ENCODE data around the gene RIMS4. TPM values are rescaled to one million over a fixed set of nuclear protein-coding genes. Genes with fewer than 3 reads are reported as not detected.

RIMS4 gene
- total RNA-seq, 2 experiments from 2014 or later: not detected

GRCh38 chr20:44730441-44730840, 79.9 kb downstream of the RIMS4 start:
- POLR2A ChIA-PET: no interaction called here
- Mint-ChIP-seq H3K9me3 (no peaks in the 10 kb centered on the region), H3K27ac (no peak overlapping the region), H3K4me3 (no peak overlapping the region), H3K27me3 (no peaks in the 10 kb centered on the region), H3K4me1 (peaks cover 9% of the 10 kb centered on the region), H3K36me3 (no peaks in the 10 kb centered on the region)
- ATAC-seq (ENCODE audit: low read depth) (no peak), DNase-seq (no peak)

- no peaks in the 10 kb centered on the region for H3K36me3 Mint-ChIP-seq
- DNase-seq (no peak), ATAC-seq (ENCODE audit: low read depth) (no peak)
- no peaks in the 10 kb centered on the region for H3K9me3 Mint-ChIP-seq
- peaks cover 7% of the 10 kb centered on the region for H3K4me1 Mint-ChIP-seq
- H3K27ac Mint-ChIP-seq: no peak overlapping the region
- no peaks in the 10 kb centered on the region for H3K27me3 Mint-ChIP-seq
- POLR2A ChIA-PET: no interaction called here
- H3K4me3 Mint-ChIP-seq: no peak overlapping the region
Observed at GRCh38 chr20:44728801-44729443, 81.4 kb downstream of the RIMS4 start.

GRCh38 chr20:44727651-44728050, 82.7 kb downstream of the RIMS4 start:
- POLR2A ChIA-PET: interaction anchor here (0.6 kb wide), 1 partner anchor 86 kb away, joined by 3 read pairs; no protein-coding TSS in a partner anchor

GRCh38 chr20:44727039-44727438, 83.3 kb downstream of the RIMS4 start:
- H3K36me3 Mint-ChIP-seq: no peaks in the 10 kb centered on the region
- H3K27me3 Mint-ChIP-seq: no peaks in the 10 kb centered on the region
- no peak overlapping the region for H3K4me3 Mint-ChIP-seq
- peaks cover 3% of the 10 kb centered on the region for H3K4me1 Mint-ChIP-seq
- ATAC-seq (ENCODE audit: low read depth): no peak
- POLR2A ChIA-PET: no interaction called here
- H3K27ac Mint-ChIP-seq: no peak overlapping the region
- DNase-seq: no peak
- H3K9me3 Mint-ChIP-seq: no peaks in the 10 kb centered on the region

More at GRCh38 chr20:44727651-44728050, 82.7 kb downstream of the RIMS4 start:
- no peak overlapping the region for H3K4me3 Mint-ChIP-seq
- no peaks in the 10 kb centered on the region for H3K9me3 Mint-ChIP-seq
- H3K27me3 Mint-ChIP-seq: no peaks in the 10 kb centered on the region
- no peaks in the 10 kb centered on the region for H3K36me3 Mint-ChIP-seq
- peaks cover 4% of the 10 kb centered on the region for H3K4me1 Mint-ChIP-seq
- no peak overlapping the region for H3K27ac Mint-ChIP-seq
- ATAC-seq (ENCODE audit: low read depth): no peak
- no peak for DNase-seq

GRCh38 chr20:44725837-44726236, 84.5 kb downstream of the RIMS4 start:
- POLR2A ChIA-PET: no interaction called here
- no peaks in the 10 kb centered on the region for H3K27me3 Mint-ChIP-seq
- H3K9me3 Mint-ChIP-seq: no peaks in the 10 kb centered on the region
- H3K27ac Mint-ChIP-seq: no peak overlapping the region
- no peak overlapping the region for H3K4me3 Mint-ChIP-seq
- ATAC-seq (ENCODE audit: low read depth) (no peak), DNase-seq (no peak)
- no peaks in the 10 kb centered on the region for H3K36me3 Mint-ChIP-seq
- H3K4me1 Mint-ChIP-seq: peaks cover 3% of the 10 kb centered on the region

GRCh38 chr20:44724423-44725091, 85.8 kb downstream of the RIMS4 start:
- POLR2A ChIA-PET: no interaction called here
- Mint-ChIP-seq H3K36me3 (no peaks in the 10 kb centered on the region), H3K27ac (no peak overlapping the region), H3K27me3 (no peaks in the 10 kb centered on the region), H3K4me3 (no peak overlapping the region), H3K4me1 (peaks cover 3% of the 10 kb centered on the region), H3K9me3 (no peaks in the 10 kb centered on the region)
- DNase-seq (no peak), ATAC-seq (ENCODE audit: low read depth) (no peak)

GRCh38 chr20:44723798-44724362, 86.5 kb downstream of the RIMS4 start:
- DNase-seq (no peak), ATAC-seq (ENCODE audit: low read depth) (no peak)
- no peaks in the 10 kb centered on the region for H3K27me3 Mint-ChIP-seq
- no peak overlapping the region for H3K4me3 Mint-ChIP-seq
- no peaks in the 10 kb centered on the region for H3K36me3 Mint-ChIP-seq
- no peaks in the 10 kb centered on the region for H3K9me3 Mint-ChIP-seq
- no peak overlapping the region for H3K27ac Mint-ChIP-seq
- peaks cover 3% of the 10 kb centered on the region for H3K4me1 Mint-ChIP-seq
- POLR2A ChIA-PET: no interaction called here

- H3K36me3 Mint-ChIP-seq: no peaks in the 10 kb centered on the region
- DNase-seq (no peak), ATAC-seq (ENCODE audit: low read depth) (no peak)
- no peaks in the 10 kb centered on the region for H3K27me3 Mint-ChIP-seq
- H3K4me3 Mint-ChIP-seq: no peak overlapping the region
- peaks cover 3% of the 10 kb centered on the region for H3K4me1 Mint-ChIP-seq
- H3K9me3 Mint-ChIP-seq: no peaks in the 10 kb centered on the region
- no peak overlapping the region for H3K27ac Mint-ChIP-seq
- POLR2A ChIA-PET: no interaction called here
Observed at GRCh38 chr20:44723391-44723790, 87.0 kb downstream of the RIMS4 start.

- POLR2A ChIA-PET: no interaction called here
- Mint-ChIP-seq H3K27ac (no peak overlapping the region), H3K4me1 (peaks cover 3% of the 10 kb centered on the region), H3K36me3 (no peaks in the 10 kb centered on the region), H3K27me3 (no peaks in the 10 kb centered on the region), H3K9me3 (no peaks in the 10 kb centered on the region), H3K4me3 (no peak overlapping the region)
- ATAC-seq (ENCODE audit: low read depth) (no peak), DNase-seq (no peak)
Observed at GRCh38 chr20:44722990-44723389, 87.4 kb downstream of the RIMS4 start.

- Mint-ChIP-seq H3K4me1 (peaks cover 3% of the 10 kb centered on the region), H3K27ac (no peak overlapping the region), H3K27me3 (no peaks in the 10 kb centered on the region), H3K9me3 (no peaks in the 10 kb centered on the region), H3K4me3 (no peak overlapping the region), H3K36me3 (no peaks in the 10 kb centered on the region)
- POLR2A ChIA-PET: no interaction called here
- ATAC-seq (ENCODE audit: low read depth) (no peak), DNase-seq (no peak)
Observed at GRCh38 chr20:44721785-44722054, 88.6 kb downstream of the RIMS4 start.

- POLR2A ChIA-PET: no interaction called here
- H3K9me3 Mint-ChIP-seq: no peaks in the 10 kb centered on the region
- no peaks in the 10 kb centered on the region for H3K36me3 Mint-ChIP-seq
- peaks cover 3% of the 10 kb centered on the region for H3K4me1 Mint-ChIP-seq
- H3K27me3 Mint-ChIP-seq: no peaks in the 10 kb centered on the region
- H3K4me3 Mint-ChIP-seq: no peak overlapping the region
- DNase-seq (no peak), ATAC-seq (ENCODE audit: low read depth) (no peak)
- no peak overlapping the region for H3K27ac Mint-ChIP-seq
Observed at GRCh38 chr20:44720997-44721784, 89.2 kb downstream of the RIMS4 start.

GRCh38 chr20:44720621-44720996, 89.7 kb downstream of the RIMS4 start:
- DNase-seq: no peak
- no peak overlapping the region for H3K27ac Mint-ChIP-seq
- H3K4me3 Mint-ChIP-seq: no peak overlapping the region
- peaks cover 3% of the 10 kb centered on the region for H3K4me1 Mint-ChIP-seq
- no peaks in the 10 kb centered on the region for H3K36me3 Mint-ChIP-seq
- no peaks in the 10 kb centered on the region for H3K9me3 Mint-ChIP-seq
- H3K27me3 Mint-ChIP-seq: no peaks in the 10 kb centered on the region
- POLR2A ChIA-PET: no interaction called here
- ATAC-seq (ENCODE audit: low read depth): no peak

GRCh38 chr20:44719841-44720240, 90.5 kb downstream of the RIMS4 start:
- Mint-ChIP-seq H3K9me3 (no peaks in the 10 kb centered on the region), H3K27me3 (no peaks in the 10 kb centered on the region), H3K36me3 (no peaks in the 10 kb centered on the region), H3K4me3 (no peak overlapping the region), H3K27ac (no peak overlapping the region), H3K4me1 (peaks cover 3% of the 10 kb centered on the region)
- POLR2A ChIA-PET: no interaction called here
- DNase-seq (no peak), ATAC-seq (ENCODE audit: low read depth) (no peak)

GRCh38 chr20:44717986-44718385, 92.4 kb downstream of the RIMS4 start:
- no peak for DNase-seq
- Mint-ChIP-seq H3K9me3 (no peaks in the 10 kb centered on the region), H3K36me3 (no peaks in the 10 kb centered on the region), H3K4me1 (peaks cover 3% of the 10 kb centered on the region), H3K4me3 (no peak overlapping the region), H3K27me3 (no peaks in the 10 kb centered on the region), H3K27ac (no peak overlapping the region)
- POLR2A ChIA-PET: interaction anchor here (0.6 kb wide), 1 partner anchor 31 kb away, joined by 3 read pairs; no protein-coding TSS in a partner anchor
- no peak for ATAC-seq (ENCODE audit: low read depth)

Measured in activated naive CD8-positive, alpha-beta T cell treated with anti-CD3 and anti-CD28 coated beads, Interleukin-2, amount 10 ng/mL, durations not matched to agents 7 days and 5 days (primary cell).